ENCODE measurements around the gene RALGAPA1.

The RALGAPA1 gene

DNA sequence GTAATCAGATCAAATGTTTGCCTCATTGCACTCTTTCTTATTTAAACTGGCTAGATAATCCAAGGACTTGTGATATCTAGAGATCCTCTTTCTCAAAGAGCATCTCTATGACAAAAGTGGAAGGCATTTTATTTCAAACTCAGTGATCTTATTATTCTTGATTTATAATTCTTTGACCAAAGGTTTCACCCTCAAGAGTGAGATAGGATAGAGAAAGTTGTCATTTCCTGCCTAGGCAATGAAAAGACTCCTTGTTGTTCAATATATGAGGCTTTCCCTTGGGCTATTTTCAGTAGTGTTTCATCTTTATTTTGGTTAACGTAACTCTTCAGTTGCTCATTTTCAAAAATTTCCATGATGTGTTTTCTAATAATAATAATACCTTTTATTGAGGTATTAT is 293.2 kb downstream of the RALGAPA1 start:
- H3K4me3 ChIP-seq (ENCODE audit: low read length in 2 of 2) = no peak overlapping the region
- H3K27me3 ChIP-seq (ENCODE audit: control insufficient read depth in 1 of 2, insufficient read depth in 2 of 2, low read length in 2 of 2) = no peaks in the 10 kb centered on the region
- H3K9me3 ChIP-seq (ENCODE audit: control insufficient read depth in 2 of 2, low read length in 2 of 2) = no peaks in the 10 kb centered on the region
- no peak overlapping the region for H3K9ac ChIP-seq (ENCODE audit: low read length in 2 of 2)
- no peak overlapping the region for H3K27ac ChIP-seq (ENCODE audit: low read length)
- no peaks in the 10 kb centered on the region for H3K36me3 ChIP-seq (ENCODE audit: control insufficient read depth in 2 of 2, insufficient read depth in 2 of 2, low read length in 2 of 2)
- H3K4me1 ChIP-seq (ENCODE audit: control insufficient read depth, insufficient read depth, low read length) = no peaks in the 10 kb centered on the region

DNA sequence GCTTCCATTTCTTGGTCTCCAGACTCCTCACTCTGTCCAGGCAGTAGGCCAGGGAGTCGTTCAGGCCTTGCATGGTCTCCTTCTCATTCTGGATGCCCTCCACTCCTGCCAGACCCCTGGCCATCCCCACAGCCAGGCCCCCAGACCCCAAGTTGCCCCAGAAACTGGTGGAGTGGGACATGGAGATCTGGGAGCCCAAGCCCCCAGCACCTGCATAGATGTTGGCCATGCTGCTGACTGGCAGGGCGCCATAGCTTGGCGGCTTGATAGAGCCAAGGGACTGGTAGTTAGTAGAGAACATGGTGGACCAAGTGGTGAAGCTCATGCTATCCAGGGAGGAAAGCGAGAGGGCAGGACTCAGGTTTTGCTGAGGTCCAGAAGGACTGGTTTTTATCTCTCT is 296.3 kb downstream of the RALGAPA1 start:
- Histone ChIP-seq H3K27me3 (ENCODE audit: control insufficient read depth in 1 of 2, insufficient read depth in 2 of 2, low read length in 2 of 2) (no peaks in the 10 kb centered on the region), H3K4me1 (ENCODE audit: control insufficient read depth, insufficient read depth, low read length) (no peaks in the 10 kb centered on the region), H3K36me3 (ENCODE audit: control insufficient read depth in 2 of 2, insufficient read depth in 2 of 2, low read length in 2 of 2) (no peaks in the 10 kb centered on the region), H3K27ac (ENCODE audit: low read length) (no peak overlapping the region), H3K9ac (ENCODE audit: low read length in 2 of 2) (no peak overlapping the region), H3K9me3 (ENCODE audit: control insufficient read depth in 2 of 2, low read length in 2 of 2) (no peaks in the 10 kb centered on the region), H3K4me3 (ENCODE audit: low read length in 2 of 2) (no peak overlapping the region)

DNA sequence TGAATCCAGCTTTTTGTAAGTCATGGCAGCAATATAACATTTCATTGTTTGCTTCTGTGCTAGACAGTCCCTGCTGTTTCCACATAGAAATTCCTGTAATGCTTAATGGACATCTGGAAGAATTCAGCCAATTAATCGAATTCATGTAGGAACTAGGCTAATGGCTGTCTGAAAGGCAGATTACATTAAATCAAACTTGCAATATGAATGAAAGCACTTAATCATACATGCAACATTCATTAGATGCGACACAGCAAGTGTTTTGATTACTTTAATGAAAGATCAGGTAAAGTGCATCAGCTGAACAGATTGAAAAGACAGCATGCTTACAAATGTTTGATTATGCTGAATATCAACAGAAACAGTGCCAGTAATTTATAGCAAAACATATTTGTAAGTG is 299.2 kb downstream of the RALGAPA1 start:
- H3K27me3 ChIP-seq (ENCODE audit: control insufficient read depth in 1 of 2, insufficient read depth in 2 of 2, low read length in 2 of 2) = no peaks in the 10 kb centered on the region
- no peak overlapping the region for H3K27ac ChIP-seq (ENCODE audit: low read length)
- no peaks in the 10 kb centered on the region for H3K9me3 ChIP-seq (ENCODE audit: control insufficient read depth in 2 of 2, low read length in 2 of 2)
- H3K9ac ChIP-seq (ENCODE audit: low read length in 2 of 2) = no peak overlapping the region
- H3K36me3 ChIP-seq (ENCODE audit: control insufficient read depth in 2 of 2, insufficient read depth in 2 of 2, low read length in 2 of 2) = no peaks in the 10 kb centered on the region
- H3K4me1 ChIP-seq (ENCODE audit: control insufficient read depth, insufficient read depth, low read length) = no peaks in the 10 kb centered on the region
- H3K4me3 ChIP-seq (ENCODE audit: low read length in 2 of 2) = no peak overlapping the region

DNA sequence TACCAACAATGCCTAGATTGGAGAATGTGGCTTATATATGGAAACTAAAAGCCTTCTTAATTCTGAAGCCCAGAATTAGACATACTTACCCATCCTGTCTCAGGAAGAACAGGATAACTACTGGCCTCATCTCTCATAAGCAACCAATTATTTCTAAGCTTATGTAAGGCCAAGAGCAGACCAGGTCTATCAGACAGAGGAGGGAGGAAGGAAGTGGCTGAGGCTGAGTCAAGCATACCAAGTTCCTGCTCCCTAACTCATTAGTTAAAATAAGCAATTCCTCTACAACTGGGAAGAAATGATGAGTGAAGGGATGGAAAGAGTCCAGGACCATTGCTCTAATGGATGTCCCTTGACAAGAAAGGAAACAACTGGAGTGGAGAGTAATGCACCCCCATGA is 302.2 kb downstream of the RALGAPA1 start:
- Histone ChIP-seq H3K27me3 (ENCODE audit: control insufficient read depth in 1 of 2, insufficient read depth in 2 of 2, low read length in 2 of 2) (no peaks in the 10 kb centered on the region), H3K36me3 (ENCODE audit: control insufficient read depth in 2 of 2, insufficient read depth in 2 of 2, low read length in 2 of 2) (no peaks in the 10 kb centered on the region), H3K4me3 (ENCODE audit: low read length in 2 of 2) (no peak overlapping the region), H3K9ac (ENCODE audit: low read length in 2 of 2) (no peak overlapping the region), H3K4me1 (ENCODE audit: control insufficient read depth, insufficient read depth, low read length) (no peaks in the 10 kb centered on the region), H3K9me3 (ENCODE audit: control insufficient read depth in 2 of 2, low read length in 2 of 2) (no peaks in the 10 kb centered on the region), H3K27ac (ENCODE audit: low read length) (no peak overlapping the region)

DNA sequence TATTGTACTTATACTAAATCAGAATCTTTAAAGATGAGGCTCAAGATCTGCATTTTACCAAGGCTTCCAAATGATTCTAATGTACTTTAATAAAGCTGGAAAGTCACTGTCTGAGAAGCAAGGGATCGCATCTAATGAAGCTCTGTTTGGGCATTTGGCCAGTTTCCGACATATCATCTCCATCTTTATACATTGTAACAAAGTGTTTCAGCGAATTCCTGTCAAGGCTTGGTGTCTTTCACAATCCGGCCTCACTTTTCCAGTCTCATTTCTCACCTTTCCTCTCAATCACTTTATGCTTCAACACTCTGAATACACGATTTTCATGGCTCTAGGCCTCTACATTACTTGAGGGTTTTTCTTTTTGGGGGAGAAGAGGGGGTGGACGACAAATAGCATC is 302.6 kb downstream of the RALGAPA1 start:
- Histone ChIP-seq H3K9ac (ENCODE audit: low read length in 2 of 2) (no peak overlapping the region), H3K27ac (ENCODE audit: low read length) (no peak overlapping the region), H3K4me3 (ENCODE audit: low read length in 2 of 2) (no peak overlapping the region), H3K9me3 (ENCODE audit: control insufficient read depth in 2 of 2, low read length in 2 of 2) (no peaks in the 10 kb centered on the region), H3K27me3 (ENCODE audit: control insufficient read depth in 1 of 2, insufficient read depth in 2 of 2, low read length in 2 of 2) (no peaks in the 10 kb centered on the region), H3K4me1 (ENCODE audit: control insufficient read depth, insufficient read depth, low read length) (no peaks in the 10 kb centered on the region), H3K36me3 (ENCODE audit: control insufficient read depth in 2 of 2, insufficient read depth in 2 of 2, low read length in 2 of 2) (no peaks in the 10 kb centered on the region)

DNA sequence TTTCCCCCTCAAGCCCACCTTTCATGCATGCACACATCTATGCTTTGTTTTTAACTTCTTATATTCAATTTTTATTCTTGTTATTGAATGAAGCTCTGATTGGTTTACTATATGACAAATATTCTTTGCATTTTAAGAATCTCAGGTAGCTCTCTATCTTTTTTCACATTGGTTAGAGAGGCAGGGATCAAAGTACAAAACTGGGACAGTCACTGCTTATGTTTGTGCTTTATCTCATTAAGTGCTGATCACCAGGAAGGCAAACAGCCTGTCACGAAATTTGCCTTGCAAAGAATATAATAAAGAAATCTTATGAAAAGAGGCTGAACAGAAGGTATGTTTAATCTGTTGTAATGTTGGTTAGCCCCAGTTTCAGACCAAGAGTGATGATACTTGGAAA is 304.8 kb downstream of the RALGAPA1 start:
- no peaks in the 10 kb centered on the region for H3K9me3 ChIP-seq (ENCODE audit: control insufficient read depth in 2 of 2, low read length in 2 of 2)
- no peaks in the 10 kb centered on the region for H3K36me3 ChIP-seq (ENCODE audit: control insufficient read depth in 2 of 2, insufficient read depth in 2 of 2, low read length in 2 of 2)
- no peak overlapping the region for H3K9ac ChIP-seq (ENCODE audit: low read length in 2 of 2)
- peaks cover 0 to 2% of the 10 kb centered on the region in 2 donors for H3K27me3 ChIP-seq (ENCODE audit: control insufficient read depth in 1 of 2, insufficient read depth in 2 of 2, low read length in 2 of 2)
- no peak overlapping the region for H3K27ac ChIP-seq (ENCODE audit: low read length)
- no peak overlapping the region for H3K4me3 ChIP-seq (ENCODE audit: low read length in 2 of 2)
- no peaks in the 10 kb centered on the region for H3K4me1 ChIP-seq (ENCODE audit: control insufficient read depth, insufficient read depth, low read length)

DNA sequence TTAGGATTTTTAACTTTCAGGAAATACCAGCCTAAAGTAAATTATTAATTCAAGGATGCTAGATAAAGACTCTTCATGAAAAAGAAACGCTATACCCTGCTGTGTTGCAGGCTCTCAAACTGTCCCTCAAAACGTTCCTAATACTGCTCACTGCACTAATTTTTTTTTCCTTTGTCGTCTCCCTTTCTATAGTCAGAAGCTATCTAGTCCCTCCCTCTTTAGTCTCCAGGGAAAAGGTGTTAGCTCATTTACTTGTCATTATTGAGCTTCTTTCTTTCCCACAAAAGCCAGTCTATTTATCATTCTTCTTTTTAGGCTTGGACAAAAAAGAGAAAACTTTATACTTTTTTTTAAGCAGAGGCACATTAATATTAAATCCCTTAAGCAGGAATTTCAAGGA is 305.4 kb downstream of the RALGAPA1 start:
- no peaks in the 10 kb centered on the region for H3K9me3 ChIP-seq (ENCODE audit: control insufficient read depth in 2 of 2, low read length in 2 of 2)

DNA sequence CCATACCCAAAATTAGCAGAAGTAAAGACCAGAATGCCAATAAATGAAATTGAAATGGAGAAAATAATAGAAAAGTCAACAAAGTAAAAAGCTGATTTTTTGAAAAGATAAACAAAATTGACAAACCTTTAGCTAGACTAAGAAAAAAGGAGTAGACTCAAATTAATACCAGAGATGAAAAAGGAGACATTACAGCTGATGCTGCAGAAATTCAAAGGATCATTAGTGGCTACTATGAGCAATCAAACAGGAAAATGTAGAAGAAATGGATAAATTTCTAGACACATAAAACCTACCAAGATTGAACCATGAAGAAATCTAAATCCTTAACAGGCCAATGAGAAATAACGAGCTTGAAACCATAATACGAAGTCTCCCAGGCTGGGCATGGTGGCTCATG is 309.9 kb downstream of the RALGAPA1 start:
- no peaks in the 10 kb centered on the region for H3K4me1 ChIP-seq (ENCODE audit: control insufficient read depth, insufficient read depth, low read length)
- H3K36me3 ChIP-seq (ENCODE audit: control insufficient read depth in 2 of 2, insufficient read depth in 2 of 2, low read length in 2 of 2) = no peaks in the 10 kb centered on the region
- no peak overlapping the region for H3K9ac ChIP-seq (ENCODE audit: low read length in 2 of 2)
- no peak overlapping the region for H3K27ac ChIP-seq (ENCODE audit: low read length)
- H3K4me3 ChIP-seq (ENCODE audit: low read length in 2 of 2) = no peak overlapping the region
- H3K9me3 ChIP-seq (ENCODE audit: control insufficient read depth in 2 of 2, low read length in 2 of 2) = no peaks in the 10 kb centered on the region
- H3K27me3 ChIP-seq (ENCODE audit: control insufficient read depth in 1 of 2, insufficient read depth in 2 of 2, low read length in 2 of 2) = peaks cover 0 to 2% of the 10 kb centered on the region in 2 donors

More for the DNA sequence above, 305.4 kb downstream of the RALGAPA1 start:
- Histone ChIP-seq H3K4me1 (ENCODE audit: control insufficient read depth, insufficient read depth, low read length) (no peaks in the 10 kb centered on the region), H3K27ac (ENCODE audit: low read length) (no peak overlapping the region), H3K9ac (ENCODE audit: low read length in 2 of 2) (no peak overlapping the region), H3K4me3 (ENCODE audit: low read length in 2 of 2) (no peak overlapping the region), H3K27me3 (ENCODE audit: control insufficient read depth in 1 of 2, insufficient read depth in 2 of 2, low read length in 2 of 2) (peaks cover 0 to 2% of the 10 kb centered on the region in 2 donors), H3K36me3 (ENCODE audit: control insufficient read depth in 2 of 2, insufficient read depth in 2 of 2, low read length in 2 of 2) (no peaks in the 10 kb centered on the region)

DNA sequence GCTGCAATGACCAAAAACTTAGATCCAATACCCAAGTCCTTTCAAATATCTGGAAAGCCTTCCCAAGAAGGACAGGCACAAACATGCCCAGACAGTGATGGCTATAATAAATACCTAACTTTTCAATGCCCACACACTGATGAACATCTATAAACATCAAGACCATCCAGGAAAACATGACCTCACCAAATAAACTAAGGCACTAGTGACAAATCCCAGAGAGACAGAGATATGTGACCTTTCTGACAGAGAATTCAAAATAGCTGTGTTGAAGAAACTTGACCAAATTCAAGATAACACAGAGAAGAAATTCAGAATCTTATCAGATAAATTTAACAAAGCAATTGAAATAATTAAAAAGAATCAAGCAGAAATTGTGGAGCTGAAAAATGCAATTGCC is 313.8 kb downstream of the RALGAPA1 start:
- Histone ChIP-seq H3K9me3 (ENCODE audit: control insufficient read depth in 2 of 2, low read length in 2 of 2) (peaks cover 0 to 6% of the 10 kb centered on the region in 2 donors), H3K9ac (ENCODE audit: low read length in 2 of 2) (no peak overlapping the region), H3K4me3 (ENCODE audit: low read length in 2 of 2) (no peak overlapping the region), H3K27ac (ENCODE audit: low read length) (no peak overlapping the region), H3K4me1 (ENCODE audit: control insufficient read depth, insufficient read depth, low read length) (no peaks in the 10 kb centered on the region), H3K36me3 (ENCODE audit: control insufficient read depth in 2 of 2, insufficient read depth in 2 of 2, low read length in 2 of 2) (no peaks in the 10 kb centered on the region), H3K27me3 (ENCODE audit: control insufficient read depth in 1 of 2, insufficient read depth in 2 of 2, low read length in 2 of 2) (no peaks in the 10 kb centered on the region)

DNA sequence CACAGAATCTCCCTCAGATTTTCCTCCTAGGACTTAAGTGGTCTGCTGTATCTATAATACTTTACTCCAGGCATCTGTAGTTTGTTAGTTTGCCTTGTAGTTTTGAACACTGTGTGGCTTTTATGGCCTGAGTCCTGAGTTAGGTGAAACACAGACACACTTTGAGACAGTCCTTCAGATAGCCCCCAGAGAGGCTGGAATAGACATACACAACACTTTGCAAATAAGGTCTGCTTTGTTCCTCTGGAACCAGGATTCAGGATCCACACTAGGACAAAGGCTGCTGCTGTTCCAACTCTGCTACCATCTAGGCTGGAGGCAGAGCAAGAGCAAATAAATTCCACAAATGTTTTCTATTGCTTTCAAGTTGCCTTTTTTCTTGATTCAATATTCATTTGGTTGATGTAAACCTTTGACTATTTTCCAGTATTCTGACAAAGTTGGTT is 316.5 kb downstream of the RALGAPA1 start:
- Histone ChIP-seq H3K9ac (ENCODE audit: low read length in 2 of 2) (no peak overlapping the region), H3K27me3 (ENCODE audit: control insufficient read depth in 1 of 2, insufficient read depth in 2 of 2, low read length in 2 of 2) (no peaks in the 10 kb centered on the region), H3K36me3 (ENCODE audit: control insufficient read depth in 2 of 2, insufficient read depth in 2 of 2, low read length in 2 of 2) (no peaks in the 10 kb centered on the region)

More for the DNA sequence above, 316.5 kb downstream of the RALGAPA1 start:
- no peaks in the 10 kb centered on the region for H3K4me1 ChIP-seq (ENCODE audit: control insufficient read depth, insufficient read depth, low read length)
- H3K9me3 ChIP-seq (ENCODE audit: control insufficient read depth in 2 of 2, low read length in 2 of 2) = peaks cover 0 to 6% of the 10 kb centered on the region in 2 donors
- H3K27ac ChIP-seq (ENCODE audit: low read length) = no peak overlapping the region
- H3K4me3 ChIP-seq (ENCODE audit: low read length in 2 of 2) = no peak overlapping the region
